Measurements from ENCODE around the gene WSB2. TPM values are rescaled to one million over a fixed set of nuclear protein-coding genes. Genes with fewer than 3 reads are reported as not detected.

Gene WSB2
- total RNA-seq, 2 experiments from 2014 or later, result 31.0 to 31.7 TPM

DNA sequence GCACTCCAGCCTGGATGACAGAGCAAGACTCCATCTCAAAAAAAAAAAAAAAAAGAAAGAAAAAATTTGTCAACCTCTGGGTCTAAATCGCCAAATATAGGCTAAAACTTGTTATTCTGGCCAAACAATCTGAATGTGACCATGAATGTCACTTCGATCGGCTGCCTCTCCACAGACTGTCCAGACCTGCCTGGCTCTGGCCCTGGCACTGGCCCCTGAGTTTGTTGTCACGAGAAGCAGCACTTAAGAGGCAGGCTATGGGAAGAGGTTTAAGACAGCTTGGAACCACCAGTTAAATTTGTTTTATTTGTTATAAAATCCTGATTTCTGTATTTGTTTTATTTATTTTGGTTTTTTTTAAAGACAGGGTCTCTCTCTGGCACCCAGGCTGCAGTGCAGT lies 14.5 kb downstream of the WSB2 start:
- H3K27me3 Mint-ChIP-seq (ENCODE audit: low read depth), result no peaks in the 10 kb centered on the region
- intact Hi-C loops (cut with micrococcal nuclease), result no loop called here

GRCh38 chr12:118044577-118044976 lies 16.4 kb downstream of the WSB2 start:
- no peak for DNase-seq
- intact Hi-C loops (cut with micrococcal nuclease), result loop anchor here (1.0 to 2.0 kb wide), 2 partner anchors 9 to 1622 kb away; no protein-coding TSS in a partner anchor
- CTCF ChIA-PET, result interaction anchor here (0.8 to 4.5 kb wide), 4 partner anchors 8 to 132 kb away, joined by 3 to 34 read pairs (median 12); no protein-coding TSS in a partner anchor
- H3K36me3 Mint-ChIP-seq (ENCODE audit: low read depth), result peaks cover 47% of the 10 kb centered on the region
- H3K27me3 Mint-ChIP-seq (ENCODE audit: low read depth), result no peaks in the 10 kb centered on the region
- H3K4me3 Mint-ChIP-seq, result no peak overlapping the region
- H3K9me3 Mint-ChIP-seq, result no peaks in the 10 kb centered on the region
- H3K27ac Mint-ChIP-seq, result peak overlapping the region; percentile 84
- H3K4me1 Mint-ChIP-seq (ENCODE audit: low read depth), result peaks cover 50% of the 10 kb centered on the region

More for the DNA sequence above, 14.5 kb downstream of the WSB2 start:
- CTCF ChIA-PET, result interaction anchor here (0.9 to 4.5 kb wide), 3 partner anchors 10 to 21 kb away, joined by 5 to 34 read pairs (median 20); no protein-coding TSS in a partner anchor
- Mint-ChIP-seq H3K27ac (no peak overlapping the region), H3K36me3 (ENCODE audit: low read depth) (peaks cover 47% of the 10 kb centered on the region), H3K9me3 (no peaks in the 10 kb centered on the region), H3K4me1 (ENCODE audit: low read depth) (peaks cover 52% of the 10 kb centered on the region), H3K4me3 (no peak overlapping the region)
- no peak for DNase-seq

GRCh38 chr12:118044075-118044474 lies 16.9 kb downstream of the WSB2 start:
- H3K4me1 Mint-ChIP-seq (ENCODE audit: low read depth), result peaks cover 50% of the 10 kb centered on the region

DNA sequence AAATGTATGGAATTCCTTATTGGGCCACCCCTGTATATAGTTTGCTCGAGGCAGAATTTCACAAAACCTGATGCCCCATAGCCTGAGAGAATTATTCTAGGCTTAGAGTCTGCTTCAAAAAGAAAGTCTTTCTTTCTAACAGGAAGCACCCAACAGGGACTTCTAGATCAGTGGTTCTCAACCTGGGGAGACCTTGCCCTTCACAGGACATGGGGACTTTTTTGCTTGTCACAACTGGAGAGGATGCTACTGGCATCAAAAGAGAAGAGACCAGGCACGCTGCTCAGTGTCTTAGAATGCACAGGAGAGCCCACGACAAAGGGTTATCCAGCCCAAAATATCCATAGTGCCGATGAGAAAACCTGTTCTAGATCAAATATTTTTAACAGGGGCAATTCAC lies 18.9 kb downstream of the WSB2 start:
- CTCF ChIA-PET, result no interaction called here
- no peak overlapping the region for H3K4me3 Mint-ChIP-seq
- no peak overlapping the region for H3K27ac Mint-ChIP-seq
- DNase-seq, result peak; percentile 45
- H3K36me3 Mint-ChIP-seq (ENCODE audit: low read depth), result peaks cover 59% of the 10 kb centered on the region
- intact Hi-C loops (cut with micrococcal nuclease), result no loop called here
- H3K4me1 Mint-ChIP-seq (ENCODE audit: low read depth), result peaks cover 59% of the 10 kb centered on the region
- H3K9me3 Mint-ChIP-seq, result no peaks in the 10 kb centered on the region
- no peaks in the 10 kb centered on the region for H3K27me3 Mint-ChIP-seq (ENCODE audit: low read depth)

More at GRCh38 chr12:118044075-118044474, 16.9 kb downstream of the WSB2 start:
- Mint-ChIP-seq H3K27ac (peak overlapping the region; percentile 84), H3K27me3 (ENCODE audit: low read depth) (no peaks in the 10 kb centered on the region), H3K36me3 (ENCODE audit: low read depth) (peaks cover 47% of the 10 kb centered on the region), H3K4me3 (no peak overlapping the region), H3K9me3 (no peaks in the 10 kb centered on the region)
- CTCF ChIA-PET, result interaction anchor here (3.9 to 4.5 kb wide), 2 partner anchors 9 to 12 kb away, joined by 20 to 34 read pairs; no protein-coding TSS in a partner anchor
- peak; percentile 38 for DNase-seq
- intact Hi-C loops (cut with micrococcal nuclease), result loop anchor here (1.0 to 2.0 kb wide), 2 partner anchors 9 to 1623 kb away; no protein-coding TSS in a partner anchor

DNA sequence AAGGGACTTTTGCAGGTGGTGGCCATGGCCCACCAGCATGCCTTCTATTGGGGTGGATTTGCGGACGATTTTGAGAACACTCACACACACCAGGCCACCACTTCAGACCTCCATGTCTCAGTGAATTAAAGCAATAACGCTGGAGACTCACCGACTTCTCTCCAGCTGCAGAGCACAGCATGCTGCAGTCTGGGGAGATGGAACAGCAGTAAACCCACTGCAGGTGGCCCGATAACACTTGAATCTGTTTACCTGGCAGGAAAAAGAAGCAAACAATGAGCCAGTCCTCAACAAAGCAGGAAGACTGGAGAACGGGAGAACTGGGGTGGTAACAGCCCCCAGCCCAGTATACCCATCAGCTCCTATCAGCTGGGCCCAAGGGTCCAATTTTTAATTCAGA lies 22.8 kb downstream of the WSB2 start:
- intact Hi-C loops (cut with micrococcal nuclease), result loop anchor here (5.0 to 10.0 kb wide), 4 partner anchors 99 to 1977 kb away; partner anchors contain the start of gene PEBP1
- Mint-ChIP-seq H3K4me1 (ENCODE audit: low read depth) (peaks cover 64% of the 10 kb centered on the region), H3K4me3 (no peak overlapping the region), H3K9me3 (peaks cover 2% of the 10 kb centered on the region), H3K27ac (no peak overlapping the region), H3K27me3 (ENCODE audit: low read depth) (no peaks in the 10 kb centered on the region), H3K36me3 (ENCODE audit: low read depth) (peaks cover 74% of the 10 kb centered on the region)
- CTCF ChIA-PET, result no interaction called here
- DNase-seq, result no peak

DNA sequence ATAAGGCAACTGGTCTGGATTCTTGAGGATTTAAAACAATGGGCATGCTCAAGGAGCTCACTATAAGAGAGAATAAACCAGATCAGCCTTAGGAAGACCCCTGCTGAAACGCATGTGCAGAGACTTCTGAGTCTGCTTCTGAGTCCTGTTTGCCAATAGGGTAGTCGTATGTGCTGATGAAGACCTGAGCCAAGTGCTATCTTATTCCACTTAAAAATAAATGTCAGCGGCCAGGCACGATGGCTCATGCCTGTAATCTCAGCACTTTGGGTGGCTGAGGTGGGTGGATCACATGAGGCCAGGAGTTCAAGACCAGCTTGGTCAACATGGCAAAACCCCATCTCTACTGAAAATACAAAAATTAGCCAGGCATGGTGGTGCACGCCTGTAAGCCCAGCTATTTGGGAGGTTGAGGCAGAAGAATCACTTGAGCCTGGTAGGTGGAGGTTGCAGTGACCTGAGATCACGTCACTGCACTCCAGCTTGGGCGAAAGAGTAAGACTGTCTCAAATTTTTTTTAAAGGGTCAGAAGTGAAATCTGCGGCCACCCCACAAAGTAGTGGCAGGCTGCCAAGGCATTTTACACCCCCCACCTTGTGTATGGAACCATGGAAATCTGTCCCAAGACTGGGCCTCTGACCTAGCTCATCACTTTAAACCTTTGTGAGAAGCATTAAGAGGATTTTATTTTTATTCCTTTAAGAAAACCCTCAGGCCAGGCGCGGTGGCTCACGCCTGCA lies 24.1 kb downstream of the WSB2 start:
- Mint-ChIP-seq H3K36me3 (ENCODE audit: low read depth) (peaks cover 70% of the 10 kb centered on the region), H3K27ac (peak overlapping the region; percentile 87), H3K9me3 (peaks cover 2% of the 10 kb centered on the region), H3K4me1 (ENCODE audit: low read depth) (peaks cover 63% of the 10 kb centered on the region), H3K4me3 (no peak overlapping the region), H3K27me3 (ENCODE audit: low read depth) (no peaks in the 10 kb centered on the region)
- intact Hi-C loops (cut with micrococcal nuclease), result loop anchor here (5.0 to 10.0 kb wide), 4 partner anchors 100 to 1978 kb away; partner anchors contain the start of gene PEBP1
- CTCF ChIA-PET, result interaction anchor here (1.5 to 3.5 kb wide), 3 partner anchors 8 to 146 kb away, joined by 3 to 20 read pairs (median 6); no protein-coding TSS in a partner anchor
- DNase-seq, result no peak

- H3K27me3 Mint-ChIP-seq (ENCODE audit: low read depth), result no peaks in the 10 kb centered on the region
- peak overlapping the region; percentile 87 for H3K27ac Mint-ChIP-seq
- intact Hi-C loops (cut with micrococcal nuclease), result loop anchor here (1.0 to 10.0 kb wide), 9 partner anchors 9 to 1979 kb away; partner anchors contain the start of genes PEBP1 and RFC5
- peaks cover 57% of the 10 kb centered on the region for H3K4me1 Mint-ChIP-seq (ENCODE audit: low read depth)
- H3K9me3 Mint-ChIP-seq, result peaks cover 2% of the 10 kb centered on the region
- peaks cover 68% of the 10 kb centered on the region for H3K36me3 Mint-ChIP-seq (ENCODE audit: low read depth)
- no peak overlapping the region for H3K4me3 Mint-ChIP-seq
- peak; percentile 55 for DNase-seq
- CTCF ChIA-PET, result interaction anchor here (0.6 to 3.5 kb wide), 10 partner anchors 10 to 341 kb away, joined by 3 to 20 read pairs (median 4); partner anchors contain the start of genes SUDS3 and WSB2
These were observed 25.6 kb downstream of the WSB2 start for GRCh38 chr12:118035190-118036041.

DNA sequence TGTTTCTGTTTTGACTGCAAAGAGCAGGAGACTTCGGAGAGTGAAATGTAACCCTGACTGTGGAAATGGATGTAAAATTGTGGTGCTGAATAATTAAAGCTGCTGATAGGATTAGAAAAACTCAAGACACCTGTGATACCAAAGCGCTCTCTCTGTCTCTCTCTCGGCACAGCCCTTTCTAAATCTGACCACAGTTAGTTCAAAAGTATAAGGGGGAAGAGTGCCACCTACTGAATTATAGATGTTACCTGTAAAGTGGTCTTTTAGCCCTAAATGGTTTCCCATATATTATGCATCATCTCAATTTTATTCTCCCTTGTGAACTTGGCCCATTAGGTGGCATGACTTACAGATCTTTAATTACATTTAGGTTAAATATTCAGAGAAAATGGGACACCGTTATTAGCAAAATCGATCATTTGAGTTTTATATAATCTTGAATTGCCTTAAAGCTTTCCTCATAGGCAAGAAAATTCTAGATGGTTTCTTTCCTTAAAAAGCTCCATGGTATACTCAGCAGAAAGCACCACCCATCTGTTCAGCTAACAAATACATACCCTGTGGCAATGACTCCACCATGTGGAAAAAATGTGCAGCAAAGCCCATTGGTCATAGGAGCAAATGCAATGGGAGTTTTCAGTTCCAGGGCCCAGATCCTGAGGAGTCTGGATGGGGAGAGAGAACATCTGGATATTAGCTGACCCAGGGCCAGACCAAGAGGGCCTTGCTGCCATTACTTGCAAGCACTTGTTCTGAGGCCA lies 26.4 kb downstream of the WSB2 start:
- intact Hi-C loops (cut with micrococcal nuclease), result loop anchor here (1.0 to 10.0 kb wide), 9 partner anchors 10 to 1980 kb away; partner anchors contain the start of genes PEBP1 and RFC5
- peaks cover 2% of the 10 kb centered on the region for H3K9me3 Mint-ChIP-seq
- peaks cover 60% of the 10 kb centered on the region for H3K4me1 Mint-ChIP-seq (ENCODE audit: low read depth)
- H3K27me3 Mint-ChIP-seq (ENCODE audit: low read depth), result no peaks in the 10 kb centered on the region
- H3K27ac Mint-ChIP-seq, result peak overlapping the region; percentile 87
- DNase-seq, result peak; percentile 29
- no peak overlapping the region for H3K4me3 Mint-ChIP-seq
- H3K36me3 Mint-ChIP-seq (ENCODE audit: low read depth), result peaks cover 68% of the 10 kb centered on the region
- CTCF ChIA-PET, result interaction anchor here (0.6 to 3.5 kb wide), 8 partner anchors 11 to 341 kb away, joined by 3 to 20 read pairs (median 4); partner anchors contain the start of gene WSB2

DNA sequence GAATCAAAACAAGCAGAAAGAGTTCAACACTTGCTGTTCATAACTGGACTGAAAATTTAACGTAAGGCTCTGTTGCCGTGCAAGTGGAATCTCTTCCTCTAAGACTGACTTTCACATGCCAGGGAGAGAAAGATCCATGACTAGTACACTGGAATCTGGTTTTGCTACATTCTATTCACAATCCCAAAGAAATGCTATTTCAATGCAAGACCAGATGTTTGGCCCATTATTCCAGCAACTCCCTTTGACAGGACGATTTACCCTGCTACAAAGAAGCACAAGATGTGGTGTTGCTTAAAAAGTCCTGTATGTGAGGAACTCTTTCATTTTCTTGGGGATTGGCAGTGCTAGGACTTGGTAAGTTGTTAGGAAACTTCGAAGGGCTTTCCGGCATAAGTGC lies 27.1 kb downstream of the WSB2 start:
- H3K4me3 Mint-ChIP-seq, result no peak overlapping the region
- peaks cover 69% of the 10 kb centered on the region for H3K36me3 Mint-ChIP-seq (ENCODE audit: low read depth)
- no peaks in the 10 kb centered on the region for H3K27me3 Mint-ChIP-seq (ENCODE audit: low read depth)
- intact Hi-C loops (cut with micrococcal nuclease), result loop anchor here (10.0 kb wide), 2 partner anchors 1109 to 1981 kb away; no protein-coding TSS in a partner anchor
- peak overlapping the region; percentile 70 for H3K27ac Mint-ChIP-seq
- peaks cover 64% of the 10 kb centered on the region for H3K4me1 Mint-ChIP-seq (ENCODE audit: low read depth)
- H3K9me3 Mint-ChIP-seq, result peaks cover 2% of the 10 kb centered on the region
- CTCF ChIA-PET, result interaction anchor here (0.6 to 3.5 kb wide), 8 partner anchors 11 to 1296 kb away, joined by 3 to 20 read pairs (median 4); partner anchors contain the start of gene RNFT2
- DNase-seq, result no peak

GRCh38 chr12:118033323-118033722 lies 27.7 kb downstream of the WSB2 start:
- Mint-ChIP-seq H3K9me3 (peaks cover 2% of the 10 kb centered on the region), H3K4me3 (no peak overlapping the region), H3K27me3 (ENCODE audit: low read depth) (no peaks in the 10 kb centered on the region), H3K36me3 (ENCODE audit: low read depth) (peaks cover 69% of the 10 kb centered on the region), H3K4me1 (ENCODE audit: low read depth) (peaks cover 65% of the 10 kb centered on the region), H3K27ac (peak overlapping the region; percentile 67)
- CTCF ChIA-PET, result interaction anchor here (0.5 to 0.7 kb wide), 6 partner anchors 25 to 1295 kb away, joined by 3 to 4 read pairs (median 3); partner anchors contain the start of gene RNFT2
- DNase-seq, result no peak
- intact Hi-C loops (cut with micrococcal nuclease), result loop anchor here (10.0 kb wide), 2 partner anchors 1109 to 1981 kb away; no protein-coding TSS in a partner anchor

- Mint-ChIP-seq H3K4me1 (ENCODE audit: low read depth) (peaks cover 57% of the 10 kb centered on the region), H3K36me3 (ENCODE audit: low read depth) (peaks cover 71% of the 10 kb centered on the region), H3K4me3 (no peak overlapping the region), H3K9me3 (peaks cover 2% of the 10 kb centered on the region), H3K27me3 (ENCODE audit: low read depth) (no peaks in the 10 kb centered on the region), H3K27ac (peak overlapping the region; percentile 80)
- intact Hi-C loops (cut with micrococcal nuclease), result loop anchor here (10.0 kb wide), 2 partner anchors 1107 to 1983 kb away; no protein-coding TSS in a partner anchor
- CTCF ChIA-PET, result interaction anchor here (2.1 kb wide), 1 partner anchor 24 kb away, joined by 6 read pairs; no protein-coding TSS in a partner anchor
- no peak for DNase-seq
These were observed 28.8 kb downstream of the WSB2 start for GRCh38 chr12:118032188-118032587.
